A549 (cell line): Measurements from ENCODE around the gene MESP2. TPM values are rescaled to one million over a fixed set of nuclear protein-coding genes. Genes with fewer than 3 reads are reported as not detected.
A peak's percentile ranks its signal among the peaks of the same experiment; 100 is the strongest.

ENCODE experiments used
- ATAC-seq, 2 experiments: fragments of 200-7000 bp in 1 of 2; fragments of >200 bp in 1 of 2; cut with Nextera tagmentation in 1 of 2; cut with Tn5 transposase in 1 of 2; 3 replicates each; pipeline versions ENCODE4 v1.8.0 to v1.9.1; 2018 to 2020; ENCODE audit warnings: mild to moderate bottlenecking in 1 of 2, moderate library complexity in 1 of 2
- CTCF ChIA-PET: fragments of 300-600 bp; sonication (Branson Sonifier 250); formaldehyde crosslinking; extraction: SDS; loops from one replicate; lab custom pipeline; 2021; ENCODE audit warnings: antibody characterized with exemption, inconsistent platforms; lab: Yijun Ruan, JAX
- POLR2A ChIA-PET: fragments of 350-600 bp; formaldehyde crosslinking; extraction: SDS; loops from one replicate; lab custom pipeline; 2021; ENCODE audit warnings: antibody characterized with exemption, inconsistent platforms; lab: Yijun Ruan, JAX
- DNase-seq, 2 experiments: peaks; one replicate each; pipeline versions ENCODE4 v3.0.0 to v3.0.0-alpha.2; 2011 to 2016; ENCODE audit warnings: low read depth in 1 of 2, low spot score in 1 of 2
- FAIRE-seq: peaks from 2 replicates; lab custom pipeline; 2011; peaks lifted over from hg19 to GRCh38; lab: Jason Lieb, UNC
- H3K27ac ChIP-seq, 2 experiments: fragments of >200 bp; sonication (Bioruptor Twin); formaldehyde crosslinking; 3 replicates each; pipeline ENCODE4 v1.5.1; 2016 to 2017
- H3K4me1 ChIP-seq: fragments of >200 bp; sonication (Bioruptor Twin); formaldehyde crosslinking; 3 replicates; pipeline ENCODE4 v1.6.1; 2016
- H3K4me2 ChIP-seq: fragments of >200 bp; sonication (Bioruptor Twin); formaldehyde crosslinking; 3 replicates; pipeline ENCODE4 v1.6.1; 2016
- H3K4me3 ChIP-seq: fragments of >200 bp; sonication (Bioruptor Twin); formaldehyde crosslinking; 3 replicates; pipeline ENCODE4 v1.5.1; 2016
- H3K9me3 ChIP-seq: fragments of >200 bp; sonication (Bioruptor Twin); formaldehyde crosslinking; 3 replicates; pipeline ENCODE4 v1.6.1; 2016
- CBX2 ChIP-seq: fragments of 200-600 bp; sonication (generic); IDR thresholded peaks from 2 replicates; pipeline ENCODE4 v1.6.1; 2016; ENCODE audit warnings: low read depth, mild to moderate bottlenecking, borderline replicate concordance
- ESRRA ChIP-seq: fragments of 150-350 bp; IDR thresholded peaks from 2 replicates; pipeline ENCODE4 v1.6.1; 2014; ENCODE audit warnings: mild to moderate bottlenecking, low read length, borderline replicate concordance
- HES2 ChIP-seq: fragments of >200 bp; sonication (Bioruptor Twin); formaldehyde crosslinking; IDR thresholded peaks from 2 replicates; pipeline ENCODE4 v1.6.1; 2016
- HEYL ChIP-seq: fragments of 250-450 bp; sonication (Bioruptor Pico); IDR thresholded peaks from 2 replicates; pipeline ENCODE4 v1.8.0; 2021; ENCODE audit warnings: mild to moderate bottlenecking, moderate library complexity
- HOXB5 ChIP-seq: fragments of 250-450 bp; sonication (Bioruptor Pico); IDR thresholded peaks from 2 replicates; pipeline ENCODE4 v1.5.0; 2020; ENCODE audit warnings: mild to moderate bottlenecking, moderate library complexity
- KDM1A ChIP-seq: fragments of 200-600 bp; sonication (generic); IDR thresholded peaks from 2 replicates; pipeline ENCODE4 v1.6.1; 2016; ENCODE audit warnings: low read depth, mild to moderate bottlenecking
- MAZ ChIP-seq: fragments of 150-350 bp; IDR thresholded peaks from 2 replicates; pipeline ENCODE4 v1.6.1; 2014; ENCODE audit warnings: antibody characterized with exemption, low read depth, low read length, borderline replicate concordance
- MYC ChIP-seq: IDR thresholded peaks from 2 replicates; pipeline ENCODE4 v1.6.1; 2012; ENCODE audit warnings: mild to moderate bottlenecking, inconsistent platforms, low read length, improper control_type of control experiment, borderline replicate concordance
- RFX5 ChIP-seq: fragments of 450-650 bp; IDR thresholded peaks from 2 replicates; pipeline ENCODE4 v1.7.1; 2014; ENCODE audit warnings: antibody characterized with exemption, mild to moderate bottlenecking, moderate library complexity
- USF2 ChIP-seq: fragments of 450-650 bp; IDR thresholded peaks from 2 replicates; pipeline ENCODE4 v1.6.1; 2014; ENCODE audit warnings: antibody characterized with exemption
- ZSCAN20 ChIP-seq: fragments of 250-450 bp; sonication (Bioruptor Pico); IDR thresholded peaks from 2 replicates; pipeline ENCODE4 v1.8.0; 2022; ENCODE audit warnings: mild to moderate bottlenecking, moderate library complexity
- WGBS: methylation state at CpG from one replicate; pipeline ENCODE4 v1.1.6; 2017; ENCODE audit errors: missing lambda C conversion rate; 5-methylcytosine and 5-hydroxymethylcytosine counted together
- polyA plus RNA-seq, 4 experiments: library from polyadenylated mRNA; depleted of rRNA in 3 of 4; stranded (reverse); fragments of >200 nt; fragmentation: RNase III in 1 of 4; extraction: RNeasy Plus Mini Kit Qiagen cat#74134 plus additional on column Dnase treatment in 1 of 4; gene quantifications; 2 replicates in 3 of 4; 3 replicates in 1 of 4; pipeline ENCODE4 v1.2.3, GENCODE V29; 2011 to 2017
- TF ChIP-seq, protein P1 (sequence below): fragments of 200-600 bp; sonication (generic); IDR thresholded peaks from 2 replicates; pipeline ENCODE4 v1.6.1; 2016; ENCODE audit warnings: antibody characterized with exemption, mild to moderate bottlenecking, moderate library complexity

Gene MESP2
- polyA plus RNA-seq, 2 of the 4 experiments (the other 2 are of a cell fraction): 0.22 to 0.57 TPM

DNA sequence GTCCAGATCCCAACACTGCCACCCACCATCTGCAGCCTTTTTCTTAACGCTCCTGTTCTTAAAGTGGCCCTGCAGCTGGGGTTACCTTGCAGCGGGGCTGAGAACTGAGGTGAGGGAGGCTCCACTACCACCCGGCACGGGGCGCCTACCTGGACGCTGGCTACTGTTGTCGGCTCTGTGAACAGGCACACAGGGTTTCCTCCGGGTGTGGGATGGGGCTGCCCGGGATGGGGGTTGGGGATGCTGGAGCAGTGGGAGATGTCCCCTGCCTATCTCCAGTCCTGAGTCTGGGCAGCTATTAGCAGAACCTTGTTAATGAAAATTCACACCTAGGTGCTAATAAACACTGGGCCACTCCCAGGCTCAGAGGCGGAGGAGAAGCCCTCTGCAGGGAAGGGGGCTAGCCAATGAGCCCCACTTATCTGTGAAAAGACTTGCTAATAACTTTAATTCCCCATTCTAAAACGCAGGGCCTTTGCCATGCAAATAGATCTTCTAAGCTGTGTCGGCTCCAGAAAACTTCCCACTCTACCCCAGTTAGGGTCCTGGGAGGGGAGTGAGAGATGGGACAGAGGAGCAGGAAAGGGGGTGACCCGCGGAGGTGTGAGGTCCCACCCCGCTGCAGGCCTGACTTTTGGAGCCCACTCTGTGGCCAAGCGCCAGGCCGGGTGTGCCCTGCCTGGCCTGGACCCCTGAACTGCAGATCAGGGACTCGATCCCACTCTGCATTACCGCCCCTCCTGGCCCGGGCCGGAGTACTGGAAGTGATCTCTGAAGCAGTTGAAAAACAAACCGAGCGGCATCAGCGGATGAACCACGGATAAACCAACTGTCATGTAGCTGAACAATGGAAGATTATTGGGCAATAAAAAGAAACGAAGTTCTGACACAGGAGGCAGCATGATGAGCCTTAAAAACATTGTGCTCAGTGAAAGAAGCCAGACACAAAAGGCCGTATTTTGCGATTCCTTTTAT, 28.1 kb upstream of the MESP2 start (continued):
- no peak for TF ChIP-seq HES2
- no peak for TF ChIP-seq HEYL
- TF ChIP-seq MAZ: no peak
- no peak for TF ChIP-seq RFX5

GRCh38 chr15:89749054-89749453, 27.1 kb upstream of the MESP2 start:
- no peak for ATAC-seq
- Histone ChIP-seq H3K9me3 (no peaks in the 10 kb centered on the region), H3K4me1 (peaks cover 13% of the 10 kb centered on the region), H3K27ac (no peak overlapping the region), H3K4me2 (no peak overlapping the region), H3K4me3 (no peak overlapping the region)
- FAIRE-seq: no peak
- no peak for DNase-seq
- POLR2A ChIA-PET: no interaction called here
- WGBS: 97% methylated on average over 7 of the region's 7 CpGs
- TF ChIP-seq ESRRA: no peak
- TF ChIP-seq, protein P1, sequence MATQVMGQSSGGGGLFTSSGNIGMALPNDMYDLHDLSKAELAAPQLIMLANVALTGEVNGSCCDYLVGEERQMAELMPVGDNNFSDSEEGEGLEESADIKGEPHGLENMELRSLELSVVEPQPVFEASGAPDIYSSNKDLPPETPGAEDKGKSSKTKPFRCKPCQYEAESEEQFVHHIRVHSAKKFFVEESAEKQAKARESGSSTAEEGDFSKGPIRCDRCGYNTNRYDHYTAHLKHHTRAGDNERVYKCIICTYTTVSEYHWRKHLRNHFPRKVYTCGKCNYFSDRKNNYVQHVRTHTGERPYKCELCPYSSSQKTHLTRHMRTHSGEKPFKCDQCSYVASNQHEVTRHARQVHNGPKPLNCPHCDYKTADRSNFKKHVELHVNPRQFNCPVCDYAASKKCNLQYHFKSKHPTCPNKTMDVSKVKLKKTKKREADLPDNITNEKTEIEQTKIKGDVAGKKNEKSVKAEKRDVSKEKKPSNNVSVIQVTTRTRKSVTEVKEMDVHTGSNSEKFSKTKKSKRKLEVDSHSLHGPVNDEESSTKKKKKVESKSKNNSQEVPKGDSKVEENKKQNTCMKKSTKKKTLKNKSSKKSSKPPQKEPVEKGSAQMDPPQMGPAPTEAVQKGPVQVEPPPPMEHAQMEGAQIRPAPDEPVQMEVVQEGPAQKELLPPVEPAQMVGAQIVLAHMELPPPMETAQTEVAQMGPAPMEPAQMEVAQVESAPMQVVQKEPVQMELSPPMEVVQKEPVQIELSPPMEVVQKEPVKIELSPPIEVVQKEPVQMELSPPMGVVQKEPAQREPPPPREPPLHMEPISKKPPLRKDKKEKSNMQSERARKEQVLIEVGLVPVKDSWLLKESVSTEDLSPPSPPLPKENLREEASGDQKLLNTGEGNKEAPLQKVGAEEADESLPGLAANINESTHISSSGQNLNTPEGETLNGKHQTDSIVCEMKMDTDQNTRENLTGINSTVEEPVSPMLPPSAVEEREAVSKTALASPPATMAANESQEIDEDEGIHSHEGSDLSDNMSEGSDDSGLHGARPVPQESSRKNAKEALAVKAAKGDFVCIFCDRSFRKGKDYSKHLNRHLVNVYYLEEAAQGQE: no peak
- no peak for TF ChIP-seq HOXB5 (CRISPR knock-in tag)
- TF ChIP-seq HEYL: no peak
- TF ChIP-seq MAZ: no peak
- no peak for TF ChIP-seq MYC
- no peak for TF ChIP-seq RFX5
- TF ChIP-seq KDM1A: no peak
- no peak for TF ChIP-seq USF2
- CTCF ChIA-PET: interaction anchor here (0.7 to 17.7 kb wide), 8 partner anchors 8 to 391 kb away, joined by 3 to 491 read pairs (median 18); no protein-coding TSS in a partner anchor

GRCh38 chr15:89749526-89749925, 26.6 kb upstream of the MESP2 start:
- WGBS: 85% methylated on average over 4 of the region's 4 CpGs
- Histone ChIP-seq H3K4me3 (no peak overlapping the region; the same call in 2 of the 3 replicates), H3K9me3 (no peaks in the 10 kb centered on the region)
- no peak for TF ChIP-seq CBX2
- TF ChIP-seq ZSCAN20: no peak
- TF ChIP-seq, all 56 proteins: peak for 0
- H3K4me1 ChIP-seq: peaks cover 15% of the 10 kb centered on the region
- ChIA-PET POLR2A (interaction anchor here (1.7 kb wide), 2 partner anchors 9 to 11 kb away, joined by 7 to 9 read pairs; no protein-coding TSS in a partner anchor), CTCF (interaction anchor here (0.7 to 17.7 kb wide), 13 partner anchors 8 to 471 kb away, joined by 3 to 491 read pairs (median 5); no protein-coding TSS in a partner anchor)
- peak overlapping the region; percentile 93 for H3K4me2 ChIP-seq
- ATAC-seq (no peak), FAIRE-seq (no peak), DNase-seq (no peak)
- peak overlapping the region in 1 of 2 experiments; percentile 91; a peak in 1 of 6 replicates for H3K27ac ChIP-seq
